ENCODE results near the gene ALS2CL.

ALS2CL gene

GRCh38 chr3:46675426-46675825 is 18.1 kb downstream of the ALS2CL start:
- DNase-seq: no peak

- no peak for DNase-seq
These were observed 19.2 kb downstream of the ALS2CL start for GRCh38 chr3:46674031-46674845.

DNA sequence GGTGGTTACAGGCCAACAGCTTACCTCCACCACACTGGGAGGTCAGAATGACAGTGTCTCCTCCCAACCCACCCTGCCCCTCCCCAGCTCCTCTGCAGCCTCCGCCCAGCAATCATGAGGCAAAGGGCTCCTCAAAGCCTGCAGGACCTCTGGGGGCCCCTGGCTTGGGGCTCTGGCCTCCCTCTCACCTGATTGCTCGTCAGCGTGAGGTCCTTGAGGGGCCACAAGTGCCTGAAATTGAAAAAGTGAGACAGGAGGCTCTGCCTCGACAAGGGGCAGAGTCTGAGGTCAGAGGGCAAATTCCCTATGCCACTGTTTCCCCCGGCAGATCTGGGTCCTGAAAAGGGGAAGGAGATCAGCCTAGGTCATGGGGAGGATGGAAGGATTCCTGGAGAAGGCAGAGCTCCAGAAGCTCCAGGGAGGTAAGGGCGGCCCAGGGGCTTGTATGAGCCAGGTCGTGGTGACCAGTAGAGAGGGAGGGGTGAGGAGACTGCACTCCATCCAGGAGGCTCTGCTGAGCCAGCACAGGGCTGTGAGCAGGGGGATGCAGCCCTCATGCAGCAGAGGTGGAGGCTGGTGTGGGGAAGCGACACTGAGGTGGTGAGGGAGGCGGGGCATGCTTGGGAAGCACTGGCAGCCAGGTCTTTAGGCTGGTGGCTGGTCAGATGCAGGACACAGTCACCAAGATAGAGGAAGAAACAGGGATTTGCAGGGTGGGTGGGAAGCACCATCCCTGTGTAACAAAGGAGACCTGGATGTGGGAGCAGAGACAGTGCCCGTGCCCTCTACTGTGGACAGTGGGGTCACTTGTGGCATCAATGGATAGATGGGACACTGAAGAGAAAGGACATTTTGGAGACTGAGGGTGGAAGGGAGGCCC is 20.1 kb downstream of the ALS2CL start:
- DNase-seq: no peak

GRCh38 chr3:46672349-46672695 is 21.2 kb downstream of the ALS2CL start:
- no peak for DNase-seq

DNA sequence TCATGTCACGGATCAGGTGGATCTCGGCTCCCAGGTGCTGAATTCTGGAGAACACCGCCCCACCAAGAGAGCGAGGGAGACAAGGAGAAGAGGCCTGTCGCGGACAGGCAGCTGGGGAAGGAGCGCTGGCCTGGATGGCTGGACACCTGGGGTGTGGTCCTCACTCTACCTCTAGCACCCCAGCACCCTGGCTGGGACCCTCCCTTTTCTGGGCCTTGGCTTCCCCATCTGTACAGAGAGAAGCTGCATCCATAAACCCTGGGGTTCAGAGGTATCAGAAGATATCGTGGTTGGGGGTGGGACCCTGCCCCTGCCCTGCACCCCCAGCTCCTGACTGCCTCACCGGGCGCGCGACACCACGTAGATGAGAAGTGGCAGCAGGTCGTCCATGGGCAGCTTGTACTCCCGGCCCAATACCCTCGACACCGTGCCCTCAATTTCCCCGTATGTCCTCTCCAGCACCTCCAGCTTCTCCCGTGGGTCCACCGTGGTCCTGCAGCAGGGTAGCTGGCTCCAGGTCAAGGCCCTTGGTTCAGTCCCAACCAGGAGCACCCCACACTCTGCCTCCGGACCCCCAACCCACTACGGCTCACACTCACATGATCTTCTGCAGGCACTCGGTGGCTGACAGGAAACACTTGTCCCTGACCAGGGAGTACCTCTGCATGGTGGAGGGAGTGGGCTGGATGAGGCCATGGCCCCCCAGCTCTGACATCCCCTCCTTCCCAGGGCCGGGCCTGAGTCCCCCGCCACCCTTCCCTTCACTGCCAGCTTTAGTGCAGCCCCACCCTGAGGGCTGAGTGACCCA is 21.7 kb downstream of the ALS2CL start:
- DNase-seq: no peak

DNA sequence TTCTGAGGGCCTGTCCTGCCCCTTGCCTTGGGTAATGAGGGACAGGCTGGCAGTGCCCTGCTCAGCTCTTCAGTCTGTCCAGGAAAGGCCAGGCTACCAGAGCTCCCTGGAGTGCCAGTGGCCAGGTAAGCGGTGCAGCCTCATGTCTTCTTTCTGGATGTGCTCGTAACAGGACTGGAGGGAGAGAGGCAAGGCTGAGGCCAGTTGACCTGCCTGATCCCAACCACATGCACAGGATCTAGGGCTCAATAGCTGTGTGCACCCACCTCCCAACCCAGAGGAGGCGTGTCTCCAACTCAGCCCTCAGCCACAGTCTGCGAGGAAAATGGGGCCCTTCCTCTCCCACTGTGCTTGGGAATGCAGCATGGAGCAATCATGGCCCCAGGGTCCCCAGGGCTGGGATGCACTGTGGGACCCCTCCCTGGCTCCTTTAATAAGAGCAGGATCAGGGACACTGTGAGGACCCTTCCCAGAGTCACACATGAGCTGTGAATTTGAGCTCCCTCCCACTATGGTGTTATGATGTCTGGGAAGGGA is 22.5 kb downstream of the ALS2CL start:
- DNase-seq: no peak

- no peak for DNase-seq
These were observed 23.2 kb downstream of the ALS2CL start for GRCh38 chr3:46670000-46670890.

DNA sequence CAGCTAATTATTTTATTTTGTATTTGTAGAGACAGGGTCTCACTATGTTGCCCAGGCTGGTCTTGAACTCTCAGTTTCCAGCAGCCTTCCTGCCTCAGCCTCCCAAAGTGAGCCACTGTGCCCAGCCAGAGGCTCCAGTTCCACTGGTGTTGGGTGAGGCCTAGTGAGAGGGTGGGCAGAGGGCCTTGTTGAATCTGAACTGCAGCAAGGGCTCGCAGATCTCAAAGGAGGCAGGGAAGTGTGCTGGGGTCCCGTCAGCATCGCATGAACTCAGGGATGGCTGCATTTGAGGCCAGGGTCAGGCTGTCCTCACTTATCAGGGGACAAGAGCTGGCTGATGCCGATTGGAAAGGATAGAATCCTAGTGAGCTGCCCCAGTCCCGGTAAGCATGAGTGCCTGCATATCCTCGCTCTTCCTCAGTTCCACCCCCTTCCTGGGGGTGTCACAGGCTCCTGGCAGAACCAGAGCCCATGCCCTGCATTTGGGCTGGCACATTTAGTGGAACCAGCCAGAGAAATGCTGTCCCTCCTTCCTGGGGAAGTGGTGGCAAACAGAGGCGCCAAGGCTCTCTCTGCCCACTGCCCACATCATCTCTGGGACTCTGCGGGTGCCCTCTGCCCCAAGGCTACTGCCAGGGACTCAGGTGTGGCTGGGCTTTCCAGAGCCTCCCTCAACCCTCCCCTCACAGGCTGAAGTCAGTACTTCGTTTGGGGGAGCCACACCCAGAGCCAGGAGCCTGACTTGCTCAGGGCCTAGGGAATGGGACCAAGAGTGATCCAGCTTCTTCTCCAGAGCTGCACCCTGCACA is 24.1 kb downstream of the ALS2CL start:
- no peak for DNase-seq

GRCh38 chr3:46668591-46668990 is 24.9 kb downstream of the ALS2CL start:
- DNase-seq: no peak

DNA sequence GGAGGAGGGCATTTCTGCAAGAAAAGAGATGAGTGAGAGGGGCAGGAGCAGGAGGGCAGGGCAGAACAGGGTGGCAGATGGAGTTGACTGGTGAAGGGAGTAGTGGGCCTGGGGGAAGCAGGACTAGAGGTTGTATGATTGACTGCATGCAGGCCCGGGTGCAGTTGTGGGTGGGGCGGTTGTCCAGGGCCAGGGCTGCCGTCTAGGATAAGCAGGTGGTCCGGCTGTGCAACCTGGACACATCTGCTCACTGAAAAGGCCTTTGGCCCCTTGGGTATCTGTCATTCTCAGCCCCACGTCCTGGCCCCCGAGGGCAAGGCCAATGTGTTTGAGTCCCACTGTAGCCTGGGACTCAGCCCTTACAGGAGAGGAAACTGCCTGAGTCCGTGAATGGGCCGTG is 25.4 kb downstream of the ALS2CL start:
- DNase-seq: no peak

GRCh38 chr3:46667657-46668056 is 25.8 kb downstream of the ALS2CL start:
- DNase-seq: no peak

- DNase-seq: no peak
These were observed 26.3 kb downstream of the ALS2CL start for GRCh38 chr3:46667061-46667621.

GRCh38 chr3:46666453-46666845 is 27.0 kb downstream of the ALS2CL start:
- DNase-seq: no peak

GRCh38 chr3:46665763-46666452 is 27.6 kb downstream of the ALS2CL start:
- no peak for DNase-seq

DNA sequence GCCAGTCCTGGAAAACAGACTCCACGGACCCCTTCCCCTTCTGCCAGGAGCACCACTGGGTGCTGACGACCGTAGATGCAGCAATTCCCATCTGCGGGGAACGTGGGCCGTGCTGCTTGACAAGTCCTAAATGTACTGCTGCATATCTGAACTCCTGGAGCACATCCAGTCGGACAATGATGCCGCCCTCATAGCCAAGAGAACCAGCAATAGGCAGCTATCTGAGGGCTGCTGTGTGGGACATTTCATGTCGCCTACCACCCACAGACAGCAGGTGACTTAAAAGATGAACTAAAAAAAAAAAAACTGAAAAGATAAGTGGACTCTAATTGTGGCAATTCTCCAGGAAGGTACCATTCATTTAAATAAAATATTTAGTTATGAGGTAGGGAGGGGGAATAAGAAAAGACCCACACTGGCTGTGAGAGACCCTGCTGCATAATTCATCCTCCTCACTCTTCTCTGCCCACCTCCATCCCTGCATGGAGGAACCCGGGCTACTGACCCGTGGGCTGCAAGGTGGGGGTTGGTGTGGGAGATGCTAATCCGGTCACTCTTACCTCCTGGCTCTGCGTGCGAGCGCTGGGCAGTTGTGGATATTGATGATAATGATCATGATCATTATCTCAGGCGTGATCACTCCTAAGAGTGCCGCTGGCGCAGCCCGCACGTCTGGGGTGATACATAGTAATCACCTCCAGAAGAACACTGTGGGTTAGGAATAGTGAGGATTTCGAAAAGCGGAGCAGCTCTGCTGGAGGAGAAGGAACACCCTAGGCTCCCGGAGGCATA is 28.3 kb downstream of the ALS2CL start:
- no peak for DNase-seq

GRCh38 chr3:46664188-46664970 is 29.1 kb downstream of the ALS2CL start:
- no peak for DNase-seq

- DNase-seq: no peak
These were observed 29.8 kb downstream of the ALS2CL start for GRCh38 chr3:46663591-46664135.
